Measurements from ENCODE around the gene CCDC107. TPM values are rescaled to one million over a fixed set of nuclear protein-coding genes. Genes with fewer than 3 reads are reported as not detected.

Gene CCDC107
- total and polyA plus RNA-seq, 2 of the 13 experiments (the other 11 are each of a cell fraction or from before 2014, with no cell fraction given), result 7.1 to 15.2 TPM

- Histone ChIP-seq H2AFZ (ENCODE audit: low read length) (no peak overlapping the region), H3K4me2 (ENCODE audit: low read depth, low read length) (no peak overlapping the region), H3K36me3 (replicated peaks in 1 of 2; ENCODE audit: control insufficient read depth in 1 of 2, insufficient read depth in 2 of 2, low read length in 2 of 2) (no peaks in the 10 kb centered on the region), H3K4me1 (ENCODE audit: insufficient read depth, low read length) (peaks cover 13% of the 10 kb centered on the region), H3K9me3 (ENCODE audit: low read length) (no peaks in the 10 kb centered on the region), H3K27ac (ENCODE audit: extremely low read length, insufficient read depth, low read length) (no peak overlapping the region), H3K79me2 (ENCODE audit: insufficient read depth, low read length) (no peaks in the 10 kb centered on the region), H3K4me3 (replicated peaks in 1 of 3; ENCODE audit: insufficient read depth in 1 of 3, low read depth in 2 of 3, low read length in 3 of 3) (no peak overlapping the region), H4K20me1 (ENCODE audit: insufficient read depth, low read length) (no peaks in the 10 kb centered on the region), H3K9ac (ENCODE audit: insufficient read depth, low read depth, low read length) (no peak overlapping the region), H3K27me3 (ENCODE audit: control insufficient read depth in 1 of 2, insufficient read depth in 2 of 2, low read length in 2 of 2) (no peaks in the 10 kb centered on the region)
- 82% methylated on average over 5 of the region's 5 CpGs for WGBS (ENCODE audit: low lambda C conversion rate)
- intact Hi-C loops (cut with micrococcal nuclease; ENCODE audit: unreplicated experiment), result no loop called here
- no peak for TF ChIP-seq ARNT (IDR thresholded peaks at IDR 0.05)
- TF ChIP-seq DNMT3B (CRISPR knock-in tag; conservative IDR thresholded peaks at IDR 0.05), result no peak
- TF ChIP-seq PLRG1 (conservative IDR thresholded peaks at IDR 0.05), result no peak
- no peak for TF ChIP-seq ZNF710 (CRISPR knock-in tag; IDR thresholded peaks at IDR 0.05; ENCODE audit: borderline replicate concordance)
- no peak for TF ChIP-seq ZNF883 (CRISPR knock-in tag; IDR thresholded peaks at IDR 0.05; ENCODE audit: not compliant biosample characterization)
- no peak for TF ChIP-seq ZSCAN21 (CRISPR knock-in tag; IDR thresholded peaks at IDR 0.05; ENCODE audit: borderline replicate concordance)
- TF ChIP-seq CCDC6 (CRISPR knock-in tag; IDR thresholded peaks at IDR 0.05), result no peak
- TF ChIP-seq, protein P1, sequence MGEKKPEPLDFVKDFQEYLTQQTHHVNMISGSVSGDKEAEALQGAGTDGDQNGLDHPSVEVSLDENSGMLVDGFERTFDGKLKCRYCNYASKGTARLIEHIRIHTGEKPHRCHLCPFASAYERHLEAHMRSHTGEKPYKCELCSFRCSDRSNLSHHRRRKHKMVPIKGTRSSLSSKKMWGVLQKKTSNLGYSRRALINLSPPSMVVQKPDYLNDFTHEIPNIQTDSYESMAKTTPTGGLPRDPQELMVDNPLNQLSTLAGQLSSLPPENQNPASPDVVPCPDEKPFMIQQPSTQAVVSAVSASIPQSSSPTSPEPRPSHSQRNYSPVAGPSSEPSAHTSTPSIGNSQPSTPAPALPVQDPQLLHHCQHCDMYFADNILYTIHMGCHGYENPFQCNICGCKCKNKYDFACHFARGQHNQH (CRISPR knock-in tag; IDR thresholded peaks at IDR 0.05), result no peak
- no peak for TF ChIP-seq MXD4 (CRISPR knock-in tag; IDR thresholded peaks at IDR 0.05)
- no peak for TF ChIP-seq NFYB (CRISPR knock-in tag; IDR thresholded peaks at IDR 0.05)
- no peak for TF ChIP-seq U2AF2 (IDR thresholded peaks at IDR 0.05; ENCODE audit: low read depth, low read length)
- TF ChIP-seq TEAD2 (CRISPR knock-in tag; IDR thresholded peaks at IDR 0.05), result no peak
- TF ChIP-seq ZFP36L2 (CRISPR knock-in tag; IDR thresholded peaks at IDR 0.05), result no peak
- TF ChIP-seq, protein P2, sequence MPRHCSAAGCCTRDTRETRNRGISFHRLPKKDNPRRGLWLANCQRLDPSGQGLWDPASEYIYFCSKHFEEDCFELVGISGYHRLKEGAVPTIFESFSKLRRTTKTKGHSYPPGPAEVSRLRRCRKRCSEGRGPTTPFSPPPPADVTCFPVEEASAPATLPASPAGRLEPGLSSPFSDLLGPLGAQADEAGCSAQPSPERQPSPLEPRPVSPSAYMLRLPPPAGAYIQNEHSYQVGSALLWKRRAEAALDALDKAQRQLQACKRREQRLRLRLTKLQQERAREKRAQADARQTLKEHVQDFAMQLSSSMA (CRISPR knock-in tag; IDR thresholded peaks at IDR 0.05), result no peak
- TF ChIP-seq, protein P3, sequence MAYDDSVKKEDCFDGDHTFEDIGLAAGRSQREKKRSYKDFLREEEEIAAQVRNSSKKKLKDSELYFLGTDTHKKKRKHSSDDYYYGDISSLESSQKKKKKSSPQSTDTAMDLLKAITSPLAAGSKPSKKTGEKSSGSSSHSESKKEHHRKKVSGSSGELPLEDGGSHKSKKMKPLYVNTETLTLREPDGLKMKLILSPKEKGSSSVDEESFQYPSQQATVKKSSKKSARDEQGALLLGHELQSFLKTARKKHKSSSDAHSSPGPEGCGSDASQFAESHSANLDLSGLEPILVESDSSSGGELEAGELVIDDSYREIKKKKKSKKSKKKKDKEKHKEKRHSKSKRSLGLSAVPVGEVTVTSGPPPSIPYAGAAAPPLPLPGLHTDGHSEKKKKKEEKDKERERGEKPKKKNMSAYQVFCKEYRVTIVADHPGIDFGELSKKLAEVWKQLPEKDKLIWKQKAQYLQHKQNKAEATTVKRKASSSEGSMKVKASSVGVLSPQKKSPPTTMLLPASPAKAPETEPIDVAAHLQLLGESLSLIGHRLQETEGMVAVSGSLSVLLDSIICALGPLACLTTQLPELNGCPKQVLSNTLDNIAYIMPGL (CRISPR knock-in tag; IDR thresholded peaks at IDR 0.05; ENCODE audit: borderline replicate concordance in 1 of 2, low read depth in 1 of 2), result no peak
- no TSS peak for BruUV-seq (replicated peaks)
- no peak for FAIRE-seq
- CTCF ChIA-PET (ENCODE audit: low intra/inter-chr PET ratio, low total read pairs), result no interaction called here
- DNase-seq (ENCODE audit: low spot score), result no peak
- in situ Hi-C loops (cut with HindIII; ENCODE audit: extremely low pct_ligation_motif_present, low pct_unique_long_range_greater_than_20kb), result no loop called here
- POLR2A ChIA-PET, result interaction anchor here (0.8 to 0.9 kb wide), 2 partner anchors 9 to 20 kb away, joined by 3 read pairs; no protein-coding TSS in a partner anchor
- no peak for ATAC-seq
Measured at GRCh38 chr9:35679091-35679490, 21.0 kb downstream of the CCDC107 start.
